Transverse colon (tissue), 4 donors: ENCODE results near the gene PACS1.

Experiments used
- EP300 ChIP-seq: sonication (generic); formaldehyde crosslinking; IDR thresholded peaks from one replicate; pipeline ENCODE4 v1.6.1; 2017; ENCODE audit warnings: antibody characterized with exemption, low read depth
- POLR2A ChIP-seq: fragments of 450-650 bp; IDR thresholded peaks from one replicate; pipeline ENCODE4 v1.6.1; 2016; ENCODE audit warnings: antibody characterized with exemption, mild to moderate bottlenecking, moderate library complexity
- POLR2AphosphoS5 ChIP-seq, 3 donors: sonication (generic); formaldehyde crosslinking; IDR thresholded peaks; one replicate each; pipeline ENCODE4 v1.6.1; 2016; ENCODE audit warnings: antibody characterized with exemption in 3 of 3
- TF ChIP-seq, protein P1 (sequence below), 5 experiments: fragments of 200-600 bp in 3 of 5; fragments of 450-650 bp in 2 of 5; sonication (generic) in 3 of 5; IDR thresholded peaks; 1 replicate in 2 of 5; 2 replicates in 3 of 5; pipeline ENCODE4 v1.5.1; 2016 to 2017; ENCODE audit warnings: antibody characterized with exemption in 5 of 5, inconsistent platforms in 3 of 5, mild to moderate bottlenecking in 2 of 5, moderate library complexity in 1 of 5

DNA sequence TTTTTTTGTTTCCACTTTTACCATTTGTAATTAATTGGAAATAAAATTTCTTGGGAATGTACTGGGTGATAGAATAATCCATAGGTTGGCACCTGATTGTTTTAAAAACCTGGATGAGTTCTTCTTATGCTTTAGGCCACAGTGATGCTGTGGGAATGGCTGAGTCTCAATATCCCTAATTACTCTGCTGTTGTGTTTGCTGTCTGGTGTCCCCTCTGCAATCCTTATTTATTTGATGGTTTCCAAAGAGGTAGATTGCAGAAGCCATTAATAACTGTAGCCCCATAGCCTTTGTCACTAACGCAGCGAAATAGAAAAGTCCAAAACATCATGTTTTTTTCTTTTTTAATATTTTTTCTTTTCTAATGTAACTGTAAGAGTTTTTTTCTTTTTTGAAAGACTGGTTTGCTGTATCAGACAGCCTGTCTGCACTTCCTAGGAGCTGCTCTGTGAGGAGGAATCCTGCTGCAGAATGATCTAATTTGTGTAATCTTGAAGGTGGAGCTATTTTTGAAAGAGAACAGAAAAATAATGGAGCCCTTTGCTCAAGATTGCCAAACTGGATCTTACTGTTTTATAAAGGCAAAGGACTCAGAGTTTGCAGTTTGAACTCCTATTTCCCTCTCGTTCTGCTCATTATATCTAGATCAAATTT lies 14.9 kb downstream of the PACS1 start:
- TF ChIP-seq EP300 (no peak), POLR2A (no peak), POLR2AphosphoS5 (IDR thresholded peaks at IDR 0.05) (no peak)
- TF ChIP-seq, protein P1, sequence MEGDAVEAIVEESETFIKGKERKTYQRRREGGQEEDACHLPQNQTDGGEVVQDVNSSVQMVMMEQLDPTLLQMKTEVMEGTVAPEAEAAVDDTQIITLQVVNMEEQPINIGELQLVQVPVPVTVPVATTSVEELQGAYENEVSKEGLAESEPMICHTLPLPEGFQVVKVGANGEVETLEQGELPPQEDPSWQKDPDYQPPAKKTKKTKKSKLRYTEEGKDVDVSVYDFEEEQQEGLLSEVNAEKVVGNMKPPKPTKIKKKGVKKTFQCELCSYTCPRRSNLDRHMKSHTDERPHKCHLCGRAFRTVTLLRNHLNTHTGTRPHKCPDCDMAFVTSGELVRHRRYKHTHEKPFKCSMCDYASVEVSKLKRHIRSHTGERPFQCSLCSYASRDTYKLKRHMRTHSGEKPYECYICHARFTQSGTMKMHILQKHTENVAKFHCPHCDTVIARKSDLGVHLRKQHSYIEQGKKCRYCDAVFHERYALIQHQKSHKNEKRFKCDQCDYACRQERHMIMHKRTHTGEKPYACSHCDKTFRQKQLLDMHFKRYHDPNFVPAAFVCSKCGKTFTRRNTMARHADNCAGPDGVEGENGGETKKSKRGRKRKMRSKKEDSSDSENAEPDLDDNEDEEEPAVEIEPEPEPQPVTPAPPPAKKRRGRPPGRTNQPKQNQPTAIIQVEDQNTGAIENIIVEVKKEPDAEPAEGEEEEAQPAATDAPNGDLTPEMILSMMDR (IDR thresholded peaks at IDR 0.05), result no peak
